Coronary artery (tissue), 2 donors: ENCODE data around the gene KRT81.
"Not testable (repeated sequence)": the region's sequence is repeated elsewhere in the genome, so short reads cannot be mapped to it uniquely, and the experiment has no call there.

Source experiments
- DNase-seq: peaks from one replicate; pipeline ENCODE4 v3.0.0-alpha.2; 2017; ENCODE audit warnings: low spot score
- H3K27ac ChIP-seq, 2 donors: fragments of 200-600 bp; sonication (generic); one replicate each; pipeline ENCODE4 v1.5.1; 2016 to 2019
- H3K4me3 ChIP-seq: fragments of 200-600 bp; sonication (generic); 2 replicates; pipeline ENCODE4 v1.5.1; 2016; ENCODE audit warnings: mild to moderate bottlenecking, moderate library complexity
- CTCF ChIP-seq: fragments of 200-600 bp; sonication (generic); IDR thresholded peaks from one replicate; pipeline ENCODE4 v1.5.1; 2019; ENCODE audit warnings: antibody characterized with exemption

Gene KRT81

GRCh38 chr12:52241205-52241842 lies 50.0 kb downstream of the KRT81 start:
- DNase-seq = no peak

GRCh38 chr12:52240247-52240646 lies 51.1 kb downstream of the KRT81 start:
- not testable (repeated sequence) for H3K27ac ChIP-seq, DNase-seq, H3K4me3 ChIP-seq

More at GRCh38 chr12:52241205-52241842, 50.0 kb downstream of the KRT81 start:
- no peak for TF ChIP-seq CTCF
- no peak overlapping the region for H3K27ac ChIP-seq
- H3K4me3 ChIP-seq = no peak overlapping the region

- H3K27ac ChIP-seq = no peak overlapping the region
- DNase-seq = no peak
- no peak overlapping the region for H3K4me3 ChIP-seq
- TF ChIP-seq CTCF = no peak
These were observed 51.6 kb downstream of the KRT81 start for GRCh38 chr12:52239767-52240166.

- Histone ChIP-seq H3K27ac (no peak overlapping the region), H3K4me3 (no peak overlapping the region)
- no peak for DNase-seq
- no peak for TF ChIP-seq CTCF
These were observed 52.3 kb downstream of the KRT81 start for GRCh38 chr12:52238916-52239646.

- DNase-seq = no peak
- no peak for TF ChIP-seq CTCF
- H3K27ac ChIP-seq = peak overlapping the region in 1 of 2 donors; percentile 20
- no peak overlapping the region for H3K4me3 ChIP-seq
These were observed 53.0 kb downstream of the KRT81 start for GRCh38 chr12:52238207-52238840.

- peak overlapping the region in 1 of 2 donors; percentile 11 for H3K27ac ChIP-seq
- DNase-seq = no peak
- no peak for TF ChIP-seq CTCF
- H3K4me3 ChIP-seq = no peak overlapping the region
These were observed 54.8 kb downstream of the KRT81 start for GRCh38 chr12:52236386-52237050.
